HTR-8/SVneo (cell line): ENCODE data around the gene KCNIP3.
A peak's percentile ranks its signal among the peaks of the same experiment; 100 is the strongest.
"Not testable (repeated sequence)": the region's sequence is repeated elsewhere in the genome, so short reads cannot be mapped to it uniquely, and the experiment has no call there.

ENCODE experiments used
- DNase-seq: peaks from one replicate; pipeline ENCODE4 v3.0.0; 2011; ENCODE audit warnings: low spot score, mixed read lengths; ENCODE audit not compliant: insufficient read length
- FAIRE-seq: peaks from 2 replicates; lab custom pipeline; 2011; peaks lifted over from hg19 to GRCh38; lab: Jason Lieb, UNC

KCNIP3 gene

GRCh38 chr2:95392730-95393455 lies 95.7 kb downstream of the KCNIP3 start:
- FAIRE-seq (no peak), DNase-seq (no peak)

- DNase-seq (no peak), FAIRE-seq (no peak)
Measured at GRCh38 chr2:95393901-95394300, 96.8 kb downstream of the KCNIP3 start.

- DNase-seq (no peak), FAIRE-seq (no peak)
Measured at GRCh38 chr2:95399061-95399460, 101.9 kb downstream of the KCNIP3 start.

- no peak for FAIRE-seq
- no peak for DNase-seq
Measured at GRCh38 chr2:95401480-95401879, 104.3 kb downstream of the KCNIP3 start.

GRCh38 chr2:95402004-95402369 lies 104.8 kb downstream of the KCNIP3 start:
- DNase-seq, FAIRE-seq: not testable (repeated sequence)

GRCh38 chr2:95402370-95403203 lies 105.4 kb downstream of the KCNIP3 start, which contains the start of gene FAHD2A:
FAHD2A (plus strand) TSS chr2:95402708; CDS start chr2:95405559, 2,851 bp downstream.
- peak; percentile 62 for FAIRE-seq
- DNase-seq, result peak; percentile 99

- not testable (repeated sequence) for FAIRE-seq, DNase-seq
Measured at GRCh38 chr2:95403204-95403721, 106.1 kb downstream of the KCNIP3 start.

GRCh38 chr2:95403824-95404223 lies 106.7 kb downstream of the KCNIP3 start:
- not testable (repeated sequence) for FAIRE-seq, DNase-seq

- not testable (repeated sequence) for FAIRE-seq, DNase-seq
Measured at GRCh38 chr2:95404676-95405075, 107.5 kb downstream of the KCNIP3 start.

GRCh38 chr2:95411239-95411638 lies 114.1 kb downstream of the KCNIP3 start:
- not testable (repeated sequence) for DNase-seq, FAIRE-seq

GRCh38 chr2:95414015-95414594 lies 117.0 kb downstream of the KCNIP3 start:
- FAIRE-seq, result peak; percentile 78
- peak; percentile 73 for DNase-seq

- not testable (repeated sequence) for DNase-seq, FAIRE-seq
Measured at GRCh38 chr2:95415138-95415537, 118.0 kb downstream of the KCNIP3 start.

- FAIRE-seq, result peak; percentile 64
Measured at GRCh38 chr2:95415561-95415960, 118.4 kb downstream of the KCNIP3 start.

GRCh38 chr2:95427196-95427867 lies 130.2 kb downstream of the KCNIP3 start:
- not testable (repeated sequence) for FAIRE-seq

More at GRCh38 chr2:95415561-95415960, 118.4 kb downstream of the KCNIP3 start:
- DNase-seq, result not testable (repeated sequence)

GRCh38 chr2:95429748-95430467 lies 132.8 kb downstream of the KCNIP3 start:
- FAIRE-seq, result peak; percentile 9
- DNase-seq, result not testable (repeated sequence)

More at GRCh38 chr2:95427196-95427867, 130.2 kb downstream of the KCNIP3 start:
- not testable (repeated sequence) for DNase-seq

GRCh38 chr2:95433373-95433772 lies 136.2 kb downstream of the KCNIP3 start:
- FAIRE-seq, DNase-seq: not testable (repeated sequence)

GRCh38 chr2:95433973-95434372 lies 136.8 kb downstream of the KCNIP3 start:
- not testable (repeated sequence) for DNase-seq, FAIRE-seq

GRCh38 chr2:95434507-95435076 lies 137.4 kb downstream of the KCNIP3 start:
- peak; percentile 99 for FAIRE-seq
- not testable (repeated sequence) for DNase-seq
